H9 (cell line): ENCODE data around the gene SULF2. TPM values are rescaled to one million over a fixed set of nuclear protein-coding genes. Genes with fewer than 3 reads are reported as not detected.

Source experiments
- DNase-seq: peaks from one replicate; pipeline ENCODE4 v3.0.0-alpha.2; 2017
- H2AFZ ChIP-seq: one replicate; pipeline ENCODE4 v1.6.1; 2013; ENCODE audit warnings: mild to moderate bottlenecking, low read length, control low read depth, moderate library complexity
- H2AK5ac ChIP-seq: 2 replicates; pipeline ENCODE4 v1.6.1; 2013; ENCODE audit warnings: low read length, control low read depth, mixed read lengths; ENCODE audit not compliant: insufficient read length
- H2BK120ac ChIP-seq: one replicate; pipeline ENCODE4 v1.6.1; 2013; ENCODE audit warnings: low read depth, mild to moderate bottlenecking, low read length, control low read depth, inconsistent platforms; ENCODE audit not compliant: poor library complexity, severe bottlenecking
- H2BK12ac ChIP-seq: 2 replicates; pipeline ENCODE4 v1.6.1; 2013; ENCODE audit warnings: low read length, control low read depth, mixed read lengths, low read depth; ENCODE audit not compliant: insufficient read length
- H2BK15ac ChIP-seq: 2 replicates; pipeline ENCODE4 v1.6.1; 2013; ENCODE audit warnings: low read depth, low read length, control low read depth
- H2BK20ac ChIP-seq: one replicate; pipeline ENCODE4 v1.6.1; 2013; ENCODE audit warnings: low read depth, mild to moderate bottlenecking, low read length, control low read depth, inconsistent platforms; ENCODE audit not compliant: poor library complexity, severe bottlenecking
- H2BK5ac ChIP-seq: 2 replicates; pipeline ENCODE4 v1.6.1; 2013; ENCODE audit warnings: low read length, control low read depth, mixed read lengths; ENCODE audit not compliant: insufficient read length
- H3K14ac ChIP-seq: 2 replicates; pipeline ENCODE4 v1.6.1; 2013; ENCODE audit warnings: low read length, control low read depth; ENCODE audit not compliant: insufficient read depth
- H3K18ac ChIP-seq: 2 replicates; pipeline ENCODE4 v1.6.1; 2013; ENCODE audit warnings: low read depth, mild to moderate bottlenecking, mixed read lengths, low read length, control low read depth; ENCODE audit not compliant: insufficient read length
- H3K23ac ChIP-seq: 2 replicates; pipeline ENCODE4 v1.6.1; 2013; ENCODE audit warnings: low read length, control low read depth, mixed read lengths, low read depth; ENCODE audit not compliant: insufficient read length
- H3K23me2 ChIP-seq: 2 replicates; pipeline ENCODE4 v1.6.1; 2013; ENCODE audit warnings: low read depth, mild to moderate bottlenecking, mixed read lengths, low read length, control low read depth; ENCODE audit not compliant: insufficient read length, poor library complexity, severe bottlenecking
- H3K27ac ChIP-seq: 2 replicates; pipeline ENCODE4 v1.5.1; 2013; ENCODE audit warnings: low read length, control low read depth, mixed read lengths, low read depth; ENCODE audit not compliant: insufficient read length
- H3K27me3 ChIP-seq: 2 replicates; pipeline ENCODE4 v1.6.1; 2013; ENCODE audit warnings: low read length, control low read depth, inconsistent platforms; ENCODE audit not compliant: insufficient read depth
- H3K4ac ChIP-seq: 2 replicates; pipeline ENCODE4 v1.6.1; 2013; ENCODE audit warnings: low read depth, mild to moderate bottlenecking, control low read depth, inconsistent platforms, low read length, moderate library complexity
- H3K4me1 ChIP-seq: 2 replicates; pipeline ENCODE4 v1.6.1; 2013; ENCODE audit warnings: low read length, control low read depth, inconsistent platforms; ENCODE audit not compliant: insufficient read depth
- H3K4me2 ChIP-seq: 2 replicates; pipeline ENCODE4 v1.6.1; 2013; ENCODE audit warnings: low read length, control low read depth, mixed read lengths; ENCODE audit not compliant: insufficient read length, insufficient read depth
- H3K56ac ChIP-seq: 2 replicates; pipeline ENCODE4 v1.6.1; 2013; ENCODE audit warnings: low read depth, mild to moderate bottlenecking, mixed read lengths, low read length, control low read depth; ENCODE audit not compliant: insufficient read length
- H3K79me1 ChIP-seq: 2 replicates; pipeline ENCODE4 v1.6.1; 2013; ENCODE audit warnings: low read depth, mild to moderate bottlenecking, moderate library complexity, low read length, control low read depth, inconsistent platforms; ENCODE audit not compliant: insufficient read depth, poor library complexity, severe bottlenecking
- H3K79me2 ChIP-seq: 2 replicates; pipeline ENCODE4 v1.6.1; 2013; ENCODE audit warnings: low read length, control low read depth, inconsistent platforms; ENCODE audit not compliant: insufficient read depth
- H3K9ac ChIP-seq: 2 replicates; pipeline ENCODE4 v1.6.1; 2013; ENCODE audit warnings: low read length, control low read depth, mixed read lengths; ENCODE audit not compliant: insufficient read length; ENCODE audit errors: extremely low read depth
- H3K9me3 ChIP-seq: one replicate; pipeline ENCODE4 v1.6.1; 2013; ENCODE audit warnings: low read depth, low read length, inconsistent platforms; ENCODE audit not compliant: control insufficient read depth
- H3T11ph ChIP-seq: one replicate; pipeline ENCODE4 v1.6.1; 2013; ENCODE audit warnings: mild to moderate bottlenecking, low read length, control low read depth, inconsistent platforms
- H4K20me1 ChIP-seq: one replicate; pipeline ENCODE4 v1.6.1; 2013; ENCODE audit not compliant: control insufficient read depth, insufficient read length, insufficient read depth
- H4K5ac ChIP-seq: 2 replicates; pipeline ENCODE4 v1.6.1; 2013; ENCODE audit warnings: low read depth, mild to moderate bottlenecking, mixed read lengths, low read length, control low read depth; ENCODE audit not compliant: insufficient read length
- H4K8ac ChIP-seq: replicated peaks from 2 replicates; pipeline ENCODE4 v1.6.1; 2013; ENCODE audit warnings: low read length, control low read depth, mixed read lengths, low read depth; ENCODE audit not compliant: insufficient read length
- H4K91ac ChIP-seq: 2 replicates; pipeline ENCODE4 v1.6.1; 2013; ENCODE audit warnings: low read depth, mild to moderate bottlenecking, moderate library complexity, mixed read lengths, low read length, control low read depth; ENCODE audit not compliant: insufficient read length
- H3K27ac Mint-ChIP-seq, 3 experiments: 2 replicates in 2 of 3; 3 replicates in 1 of 3; pipeline ENCODE4 v1.8.0; 2020 to 2021; ENCODE audit warnings: mixed read lengths in 3 of 3, mild to moderate bottlenecking in 1 of 3, moderate library complexity in 1 of 3
- H3K27me3 Mint-ChIP-seq: 2 replicates; pipeline ENCODE4 v1.8.0; 2021; ENCODE audit warnings: low read depth, mild to moderate bottlenecking, moderate library complexity, mixed read lengths
- H3K36me3 Mint-ChIP-seq, 3 experiments: 2 replicates in 2 of 3; 3 replicates in 1 of 3; pipeline ENCODE4 v1.8.0; 2020 to 2021; ENCODE audit warnings: low read depth in 3 of 3, mixed read lengths in 3 of 3; ENCODE audit not compliant: insufficient read depth in 1 of 3
- H3K4me1 Mint-ChIP-seq, 2 experiments: 2 replicates each; pipeline ENCODE4 v1.8.0; 2020; ENCODE audit warnings: mixed read lengths in 2 of 2
- H3K4me3 Mint-ChIP-seq, 2 experiments: 2 replicates in 1 of 2; 3 replicates in 1 of 2; pipeline ENCODE4 v1.8.0; 2020 to 2021; ENCODE audit warnings: mild to moderate bottlenecking in 2 of 2, mixed read lengths in 2 of 2, moderate library complexity in 1 of 2
- H3K9me3 Mint-ChIP-seq, 2 experiments: 2 replicates in 1 of 2; 3 replicates in 1 of 2; pipeline ENCODE4 v1.8.0; 2020; ENCODE audit warnings: mild to moderate bottlenecking in 2 of 2, mixed read lengths in 2 of 2, moderate library complexity in 1 of 2
- WGBS: extraction: QIAGEN DNeasy Blood & Tissue Kit; methylation state at CpG from one replicate; pipeline ENCODE4 v1.1.7; 2013; ENCODE audit warnings: missing lambda C conversion rate, low lambda C conversion rate, mixed read lengths; ENCODE audit not compliant: insufficient read length; ENCODE audit errors: extremely low coverage; 5-methylcytosine and 5-hydroxymethylcytosine counted together
- total RNA-seq: library from RNA; stranded (reverse); gene quantifications from 2 replicates; pipeline ENCODE4 v1.2.1, GENCODE V29; 2021
- TF ChIP-seq, protein P1 (sequence below): fragments of 200-600 bp; sonication (generic); conservative IDR thresholded peaks from 3 replicates; pipeline ENCODE4 v1.8.0; 2021; ENCODE audit warnings: antibody characterized with exemption, mild to moderate bottlenecking

SULF2 gene
- total RNA-seq, 1 experiment from 2014 or later = 31.2 TPM

DNA sequence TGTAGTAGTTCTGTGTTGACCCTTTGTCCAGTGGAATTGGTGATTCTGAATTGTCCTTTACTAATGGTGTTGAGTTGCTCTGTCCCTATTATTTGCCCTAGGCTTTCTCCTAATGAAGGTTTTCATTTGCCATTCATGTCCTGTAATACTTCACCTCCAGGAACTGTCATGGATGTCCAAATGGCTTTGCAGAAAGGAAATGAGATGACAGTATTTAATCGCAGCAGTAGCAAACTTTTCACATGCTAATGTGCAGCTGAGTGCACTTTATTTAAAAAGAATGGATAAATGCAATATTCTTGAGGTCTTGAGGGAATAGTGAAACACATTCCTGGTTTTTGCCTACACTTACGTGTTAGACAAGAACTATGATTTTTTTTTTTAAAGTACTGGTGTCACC is 131.4 kb downstream of the SULF2 start:
- H2BK15ac ChIP-seq = no peak overlapping the region
- Mint-ChIP-seq H3K27ac (peak overlapping the region in 1 of 3 experiments; percentile 11; a peak in 1 of 7 replicates), H3K36me3 (peaks cover 17 to 42% (median 31%) of the 10 kb centered on the region in 3 experiments; a peak in 6 of 7 replicates), H3K27me3 (no peaks in the 10 kb centered on the region), H3K9me3 (no peaks in the 10 kb centered on the region), H3K4me1 (peaks cover 37 to 43% of the 10 kb centered on the region in 2 experiments), H3K4me3 (peak overlapping the region in 1 of 2 experiments; percentile 47; a peak in 2 of 5 replicates)
- H2BK120ac ChIP-seq = no peak overlapping the region
- H3K4me2 ChIP-seq = no peak overlapping the region
- H3K23me2 ChIP-seq = no peaks in the 10 kb centered on the region
- no peak overlapping the region for H3T11ph ChIP-seq
- no peak overlapping the region for H2AFZ ChIP-seq
- no peak overlapping the region for H2AK5ac ChIP-seq
- no peak overlapping the region for H3K18ac ChIP-seq
- no peaks in the 10 kb centered on the region for H3K79me1 ChIP-seq
- H3K27me3 ChIP-seq = no peaks in the 10 kb centered on the region
- H4K5ac ChIP-seq = no peak overlapping the region
- H2BK20ac ChIP-seq = no peak overlapping the region
- H3K27ac ChIP-seq = no peak overlapping the region
- H4K20me1 ChIP-seq = no peaks in the 10 kb centered on the region
- no peak overlapping the region for H2BK5ac ChIP-seq
- no peak overlapping the region for H3K14ac ChIP-seq
- H2BK12ac ChIP-seq = no peak overlapping the region
- H4K91ac ChIP-seq = no peak overlapping the region
- WGBS = no CpG with 5 or more reads among the region's 2 CpGs
- no peak overlapping the region for H3K56ac ChIP-seq
- H3K9me3 ChIP-seq = no peaks in the 10 kb centered on the region
- no peak overlapping the region for H4K8ac ChIP-seq
- H3K9ac ChIP-seq = no peak overlapping the region
- H3K4ac ChIP-seq = no peak overlapping the region
- TF ChIP-seq, protein P1, sequence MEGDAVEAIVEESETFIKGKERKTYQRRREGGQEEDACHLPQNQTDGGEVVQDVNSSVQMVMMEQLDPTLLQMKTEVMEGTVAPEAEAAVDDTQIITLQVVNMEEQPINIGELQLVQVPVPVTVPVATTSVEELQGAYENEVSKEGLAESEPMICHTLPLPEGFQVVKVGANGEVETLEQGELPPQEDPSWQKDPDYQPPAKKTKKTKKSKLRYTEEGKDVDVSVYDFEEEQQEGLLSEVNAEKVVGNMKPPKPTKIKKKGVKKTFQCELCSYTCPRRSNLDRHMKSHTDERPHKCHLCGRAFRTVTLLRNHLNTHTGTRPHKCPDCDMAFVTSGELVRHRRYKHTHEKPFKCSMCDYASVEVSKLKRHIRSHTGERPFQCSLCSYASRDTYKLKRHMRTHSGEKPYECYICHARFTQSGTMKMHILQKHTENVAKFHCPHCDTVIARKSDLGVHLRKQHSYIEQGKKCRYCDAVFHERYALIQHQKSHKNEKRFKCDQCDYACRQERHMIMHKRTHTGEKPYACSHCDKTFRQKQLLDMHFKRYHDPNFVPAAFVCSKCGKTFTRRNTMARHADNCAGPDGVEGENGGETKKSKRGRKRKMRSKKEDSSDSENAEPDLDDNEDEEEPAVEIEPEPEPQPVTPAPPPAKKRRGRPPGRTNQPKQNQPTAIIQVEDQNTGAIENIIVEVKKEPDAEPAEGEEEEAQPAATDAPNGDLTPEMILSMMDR = no peak
- H3K23ac ChIP-seq = no peak overlapping the region
- peaks cover 11% of the 10 kb centered on the region; the same call in 1 of the 2 replicates for H3K4me1 ChIP-seq
- H3K79me2 ChIP-seq = no peaks in the 10 kb centered on the region
- DNase-seq = no peak
